ENCODE measurements around the gene ZBTB24. TPM values are rescaled to one million over a fixed set of nuclear protein-coding genes. Genes with fewer than 3 reads are reported as not detected.
"Not testable (repeated sequence)": the region's sequence is repeated elsewhere in the genome, so short reads cannot be mapped to it uniquely, and the experiment has no call there.

Gene ZBTB24
- total RNA-seq, 1 experiment from 2014 or later: 17.8 TPM

DNA sequence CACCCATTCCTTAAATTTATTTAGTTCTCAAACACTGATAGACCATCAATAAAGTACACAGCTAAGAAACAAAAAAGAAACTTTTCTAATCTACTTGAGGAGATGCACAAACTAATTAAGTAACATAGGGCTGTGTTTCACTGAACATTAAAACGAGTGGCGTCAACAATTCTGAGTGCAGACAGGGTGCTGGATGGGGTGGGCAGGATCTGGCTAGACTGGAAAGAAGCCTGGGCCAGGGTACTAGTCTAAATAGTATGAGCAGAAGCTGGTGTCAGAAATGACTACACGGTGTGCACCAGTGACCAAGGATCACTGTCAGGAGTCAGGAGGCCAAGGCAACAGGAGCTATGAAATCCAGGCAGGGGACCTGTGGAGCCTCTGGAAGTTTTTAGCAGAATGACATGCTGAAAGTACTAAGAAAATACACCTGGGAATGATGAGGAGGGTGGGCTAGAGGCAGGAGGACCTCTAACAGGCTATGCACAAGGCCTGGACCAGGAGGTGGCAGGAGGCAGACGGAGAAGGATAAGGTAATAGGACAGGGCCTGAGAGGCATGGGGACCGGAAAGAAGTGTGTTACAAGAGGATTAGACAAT, 13.3 kb downstream of the ZBTB24 start:
- DNase-seq: no peak
- peaks cover 45% of the 10 kb centered on the region for H3K36me3 ChIP-seq (replicated peaks; ENCODE audit: control insufficient read depth, insufficient read depth, low read length)

GRCh38 chr6:109467696-109468095, 15.3 kb downstream of the ZBTB24 start:
- H3K4me3 ChIP-seq (ENCODE audit: insufficient read depth, low read depth, low read length): no peak overlapping the region
- no peak for DNase-seq
- peaks cover 41% of the 10 kb centered on the region for H3K36me3 ChIP-seq (replicated peaks; ENCODE audit: control insufficient read depth, insufficient read depth, low read length)
- no peaks in the 10 kb centered on the region for H3K27me3 ChIP-seq (ENCODE audit: control insufficient read depth, insufficient read depth, low read length)

More for the DNA sequence above, 13.3 kb downstream of the ZBTB24 start:
- no peaks in the 10 kb centered on the region for H3K27me3 ChIP-seq (ENCODE audit: control insufficient read depth, insufficient read depth, low read length)
- no peak overlapping the region for H3K4me3 ChIP-seq (ENCODE audit: insufficient read depth, low read depth, low read length)

- no peak overlapping the region for H3K4me3 ChIP-seq (ENCODE audit: insufficient read depth, low read depth, low read length)
- H3K36me3 ChIP-seq (replicated peaks; ENCODE audit: control insufficient read depth, insufficient read depth, low read length): peaks cover 33% of the 10 kb centered on the region
- DNase-seq: no peak
- no peaks in the 10 kb centered on the region for H3K27me3 ChIP-seq (ENCODE audit: control insufficient read depth, insufficient read depth, low read length)
Measured at GRCh38 chr6:109466212-109466923, 16.7 kb downstream of the ZBTB24 start.

DNA sequence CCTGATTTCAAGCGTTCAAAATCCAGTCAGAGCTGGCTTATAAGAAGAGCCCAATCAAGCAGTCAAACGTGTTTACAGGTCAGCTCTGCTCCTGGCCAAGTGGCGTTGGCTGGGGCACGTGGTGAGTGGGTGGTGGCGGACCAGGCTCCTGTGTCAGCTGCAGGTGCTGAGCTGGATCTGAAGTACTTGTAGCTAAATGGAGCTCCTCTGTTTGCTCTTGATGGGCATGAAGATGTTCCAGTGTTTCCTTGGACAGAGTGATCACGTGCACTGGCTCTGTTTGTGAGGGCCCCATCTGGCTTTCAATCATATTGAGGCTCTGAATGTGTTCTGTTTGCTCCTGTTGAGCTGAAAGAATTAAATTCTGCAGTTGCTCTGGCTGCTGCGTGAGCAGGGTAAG, 17.2 kb downstream of the ZBTB24 start:
- Histone ChIP-seq H3K27me3 (ENCODE audit: control insufficient read depth, insufficient read depth, low read length) (no peaks in the 10 kb centered on the region), H3K36me3 (replicated peaks; ENCODE audit: control insufficient read depth, insufficient read depth, low read length) (peaks cover 29% of the 10 kb centered on the region), H3K4me3 (ENCODE audit: insufficient read depth, low read depth, low read length) (no peak overlapping the region)
- no peak for DNase-seq

DNA sequence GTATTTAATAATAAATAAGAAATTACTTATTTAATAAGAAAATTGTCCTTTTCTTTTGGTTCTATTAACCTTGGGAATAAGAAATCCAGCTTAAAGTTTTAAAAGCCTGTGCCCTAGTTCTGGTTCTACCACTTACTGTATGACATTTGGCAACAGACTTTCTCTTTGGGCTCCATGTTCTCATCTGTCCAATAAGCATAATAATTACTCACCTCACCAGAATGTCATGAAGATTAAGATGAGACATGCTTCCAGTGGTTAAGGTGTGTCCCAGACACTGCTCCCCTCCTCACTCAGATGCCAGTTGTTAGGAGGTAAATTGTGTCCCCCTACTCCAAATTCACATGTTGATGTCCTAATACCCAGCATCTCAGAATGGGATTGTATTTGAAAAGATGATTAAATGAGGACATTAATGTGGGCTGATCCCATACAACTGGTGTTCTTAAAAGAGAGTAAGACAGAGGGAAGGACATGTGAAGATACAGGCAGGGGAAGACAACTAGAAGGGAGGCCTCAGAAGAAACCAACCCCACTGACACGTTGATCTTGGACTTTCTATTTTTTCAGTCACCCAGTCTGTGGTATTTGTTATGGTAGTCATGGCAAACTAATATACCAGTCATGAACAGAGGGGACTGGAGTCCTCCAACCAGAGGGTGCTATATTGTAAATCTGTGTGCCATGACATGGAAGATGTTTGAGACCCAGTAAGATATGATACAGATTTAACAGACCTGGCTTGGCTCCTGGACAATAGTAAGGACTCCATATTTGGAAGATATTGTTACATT, 21.1 kb downstream of the ZBTB24 start:
- no peak overlapping the region for H3K4me3 ChIP-seq (ENCODE audit: insufficient read depth, low read depth, low read length)
- H3K36me3 ChIP-seq (replicated peaks; ENCODE audit: control insufficient read depth, insufficient read depth, low read length): peaks cover 20% of the 10 kb centered on the region
- no peaks in the 10 kb centered on the region for H3K27me3 ChIP-seq (ENCODE audit: control insufficient read depth, insufficient read depth, low read length)
- no peak for DNase-seq

GRCh38 chr6:109461205-109461604, 21.8 kb downstream of the ZBTB24 start:
- peaks cover 17% of the 10 kb centered on the region for H3K36me3 ChIP-seq (replicated peaks; ENCODE audit: control insufficient read depth, insufficient read depth, low read length)
- DNase-seq; H3K4me3 ChIP-seq (ENCODE audit: insufficient read depth, low read depth, low read length); H3K27me3 ChIP-seq (ENCODE audit: control insufficient read depth, insufficient read depth, low read length): not testable (repeated sequence)

DNA sequence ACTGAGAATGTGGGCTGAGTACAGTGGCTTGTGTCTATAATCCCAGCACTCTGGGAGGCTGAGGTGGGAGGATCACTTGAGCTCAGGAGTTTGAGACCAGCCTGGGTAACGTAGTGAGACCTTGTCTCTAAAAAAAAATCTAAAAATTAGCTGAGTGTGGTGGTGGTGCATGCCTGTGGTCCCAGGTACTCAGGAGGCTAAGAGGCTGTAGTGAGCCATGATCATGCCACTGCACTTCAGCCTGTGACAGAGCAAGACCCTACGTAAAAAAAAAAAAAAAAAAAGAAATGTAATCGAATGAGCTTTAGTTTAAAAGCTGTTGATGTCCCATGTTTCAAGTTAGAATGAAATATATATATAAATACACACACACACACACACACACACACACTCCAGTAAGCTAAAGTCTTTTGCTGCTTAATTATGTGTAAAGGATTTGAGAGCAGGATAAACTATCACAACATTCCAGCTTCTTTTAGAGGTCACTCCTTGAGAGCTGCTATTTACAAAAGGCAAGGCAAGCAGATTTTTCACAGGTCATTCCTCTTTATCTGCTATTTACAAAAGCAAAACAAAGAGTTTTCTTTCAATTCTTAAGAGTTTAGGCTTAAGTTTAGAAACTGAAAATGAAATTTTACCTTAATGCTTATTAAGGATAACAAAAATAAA, 22.7 kb downstream of the ZBTB24 start:
- Histone ChIP-seq H3K27me3 (ENCODE audit: control insufficient read depth, insufficient read depth, low read length) (no peaks in the 10 kb centered on the region), H3K4me3 (ENCODE audit: insufficient read depth, low read depth, low read length) (no peak overlapping the region), H3K36me3 (replicated peaks; ENCODE audit: control insufficient read depth, insufficient read depth, low read length) (peaks cover 8% of the 10 kb centered on the region)
- DNase-seq: no peak

DNA sequence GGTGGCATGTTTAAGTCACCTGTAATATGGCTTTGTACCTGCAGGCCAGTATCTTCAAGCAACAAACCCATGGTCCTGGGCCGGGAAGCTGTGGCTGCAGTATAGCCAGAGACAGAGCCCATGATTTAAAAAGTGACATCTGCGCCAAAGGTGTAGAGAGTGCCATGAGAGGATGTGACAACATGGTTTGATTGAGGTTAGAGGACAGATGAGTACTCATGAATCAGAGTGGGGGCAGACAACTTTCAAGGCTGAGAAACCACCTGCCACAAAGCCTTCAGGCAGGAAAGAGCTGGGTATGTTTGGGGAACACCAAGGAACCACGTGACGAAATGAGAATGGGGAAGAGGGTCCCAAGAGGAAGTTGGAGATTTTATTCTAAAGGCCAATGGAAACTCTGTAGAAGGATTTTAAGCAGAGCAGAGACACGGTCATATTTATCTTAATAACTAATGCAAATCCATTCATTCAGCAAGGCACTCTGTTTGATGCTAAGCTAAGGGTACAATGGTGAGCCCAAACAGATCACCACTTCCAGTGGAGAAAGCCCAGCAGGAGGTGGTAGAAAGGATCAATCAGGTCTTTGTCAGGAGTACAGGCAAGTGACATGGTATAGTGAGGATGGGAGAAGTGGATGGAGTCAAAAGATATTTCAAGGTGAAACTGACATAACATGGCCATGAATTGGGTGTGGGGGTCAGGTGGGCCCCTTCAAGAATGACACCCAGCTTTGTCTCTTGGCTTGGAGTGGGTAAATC, 24.1 kb downstream of the ZBTB24 start:
- peak; percentile 35 for DNase-seq
- no peaks in the 10 kb centered on the region for H3K27me3 ChIP-seq (ENCODE audit: control insufficient read depth, insufficient read depth, low read length)
- peaks cover 4% of the 10 kb centered on the region for H3K36me3 ChIP-seq (replicated peaks; ENCODE audit: control insufficient read depth, insufficient read depth, low read length)
- H3K4me3 ChIP-seq (ENCODE audit: insufficient read depth, low read depth, low read length): no peak overlapping the region

GRCh38 chr6:109457562-109457996, 25.4 kb downstream of the ZBTB24 start:
- no peaks in the 10 kb centered on the region for H3K27me3 ChIP-seq (ENCODE audit: control insufficient read depth, insufficient read depth, low read length)
- no peak overlapping the region for H3K4me3 ChIP-seq (ENCODE audit: insufficient read depth, low read depth, low read length)
- DNase-seq: no peak
- peaks cover 2% of the 10 kb centered on the region for H3K36me3 ChIP-seq (replicated peaks; ENCODE audit: control insufficient read depth, insufficient read depth, low read length)

DNA sequence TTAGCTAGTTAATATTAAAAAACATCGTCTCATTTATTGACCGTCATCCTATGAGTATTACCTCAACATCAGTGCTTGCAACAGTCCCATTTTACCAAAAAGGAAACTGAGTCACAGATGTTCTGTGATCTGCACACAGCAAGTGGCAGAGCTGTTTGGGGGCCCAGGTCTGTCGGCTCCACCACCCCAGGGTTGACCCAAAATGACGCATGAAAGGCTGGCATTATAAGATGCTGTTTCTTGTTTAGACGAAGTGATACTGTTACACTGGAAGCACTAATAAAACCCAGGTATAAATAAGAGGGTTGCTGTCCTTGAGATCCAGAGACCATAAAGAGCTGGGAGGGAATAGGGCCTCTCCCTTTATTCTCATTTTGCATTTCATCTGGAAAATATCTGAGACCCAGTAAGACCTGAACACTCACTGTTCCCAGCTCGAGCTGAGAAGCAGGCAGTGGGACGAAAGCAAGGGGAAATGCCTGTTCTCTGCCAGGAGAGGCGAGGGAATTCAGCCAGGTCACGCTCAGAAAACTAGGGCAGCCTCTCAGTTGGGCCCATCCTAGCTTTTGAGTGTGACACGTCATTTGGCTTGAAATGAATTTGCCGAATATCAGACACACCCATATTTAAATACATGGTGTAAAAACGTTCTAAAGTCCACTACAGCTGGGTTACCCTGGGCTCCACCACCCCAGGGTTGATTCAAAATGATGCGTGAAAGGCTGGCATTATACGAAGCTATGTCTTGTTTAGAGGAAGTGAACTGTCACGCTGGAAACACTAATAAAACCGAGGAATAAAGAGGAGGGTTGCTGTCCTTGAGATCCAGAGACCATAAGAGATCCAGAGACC, 26.1 kb downstream of the ZBTB24 start:
- DNase-seq: peak; percentile 42
- H3K4me3 ChIP-seq (ENCODE audit: insufficient read depth, low read depth, low read length): peak overlapping the region; percentile 97
- H3K27me3 ChIP-seq (ENCODE audit: control insufficient read depth, insufficient read depth, low read length): no peaks in the 10 kb centered on the region
- peaks cover 4% of the 10 kb centered on the region for H3K36me3 ChIP-seq (replicated peaks; ENCODE audit: control insufficient read depth, insufficient read depth, low read length)

DNA sequence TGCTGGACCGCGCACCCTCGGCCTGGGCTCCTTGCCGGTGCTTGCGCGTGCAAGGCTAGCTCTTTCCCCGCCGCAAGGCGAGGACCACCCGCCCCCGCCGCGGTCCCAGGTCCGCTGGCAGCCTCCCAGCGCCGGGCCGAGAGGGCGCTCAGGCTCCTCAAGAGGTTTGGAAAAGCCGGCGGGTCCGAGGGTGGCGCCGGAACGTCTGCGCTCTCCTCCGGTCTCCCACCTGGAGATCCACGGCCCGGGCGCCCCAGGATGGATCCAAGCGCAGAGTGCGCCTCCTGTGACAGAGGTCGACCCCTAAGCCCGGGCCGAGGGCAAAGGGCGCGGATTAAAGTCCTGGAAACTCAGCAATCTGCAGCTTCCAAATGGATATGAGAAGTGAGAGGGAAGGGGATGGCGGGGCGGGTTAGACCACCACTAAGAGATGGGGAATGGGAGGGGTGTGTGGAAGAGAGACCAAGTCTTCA, 26.9 kb downstream of the ZBTB24 start:
- Histone ChIP-seq H3K36me3 (replicated peaks; ENCODE audit: control insufficient read depth, insufficient read depth, low read length) (peaks cover 8% of the 10 kb centered on the region), H3K27me3 (ENCODE audit: control insufficient read depth, insufficient read depth, low read length) (no peaks in the 10 kb centered on the region), H3K4me3 (ENCODE audit: insufficient read depth, low read depth, low read length) (peak overlapping the region; percentile 97)
- peak; percentile 82 for DNase-seq

- peak; percentile 92 for DNase-seq
- Histone ChIP-seq H3K36me3 (replicated peaks; ENCODE audit: control insufficient read depth, insufficient read depth, low read length) (peaks cover 8% of the 10 kb centered on the region), H3K4me3 (ENCODE audit: insufficient read depth, low read depth, low read length) (peak within 1 kb of the TSS; percentile 97), H3K27me3 (ENCODE audit: control insufficient read depth, insufficient read depth, low read length) (no peaks in the 10 kb centered on the region)
Measured at GRCh38 chr6:109455437-109456110, 27.4 kb downstream of the ZBTB24 start, which contains the start of gene MICAL1. Gene MICAL1, minus strand, starts transcription at chr6:109455772. Its CDS starts 1,576 bp downstream, at chr6:109454196.

Data from H7 (cell line).